ENCODE data around the gene ATCAY. TPM values are rescaled to one million over a fixed set of nuclear protein-coding genes. Genes with fewer than 3 reads are reported as not detected.
"Not testable (repeated sequence)": the region's sequence is repeated elsewhere in the genome, so short reads cannot be mapped to it uniquely, and the experiment has no call there.

The ATCAY gene
- total RNA-seq, 1 experiment from 2014 or later: not detected

GRCh38 chr19:3950871-3951861 lies 70.7 kb downstream of the ATCAY start:
- no peaks in the 10 kb centered on the region for H3K27me3 ChIP-seq
- H3K36me3 ChIP-seq: no peaks in the 10 kb centered on the region
- H3K9me3 ChIP-seq: no peaks in the 10 kb centered on the region
- no peak overlapping the region for H3K4me3 ChIP-seq
- no peak for DNase-seq

DNA sequence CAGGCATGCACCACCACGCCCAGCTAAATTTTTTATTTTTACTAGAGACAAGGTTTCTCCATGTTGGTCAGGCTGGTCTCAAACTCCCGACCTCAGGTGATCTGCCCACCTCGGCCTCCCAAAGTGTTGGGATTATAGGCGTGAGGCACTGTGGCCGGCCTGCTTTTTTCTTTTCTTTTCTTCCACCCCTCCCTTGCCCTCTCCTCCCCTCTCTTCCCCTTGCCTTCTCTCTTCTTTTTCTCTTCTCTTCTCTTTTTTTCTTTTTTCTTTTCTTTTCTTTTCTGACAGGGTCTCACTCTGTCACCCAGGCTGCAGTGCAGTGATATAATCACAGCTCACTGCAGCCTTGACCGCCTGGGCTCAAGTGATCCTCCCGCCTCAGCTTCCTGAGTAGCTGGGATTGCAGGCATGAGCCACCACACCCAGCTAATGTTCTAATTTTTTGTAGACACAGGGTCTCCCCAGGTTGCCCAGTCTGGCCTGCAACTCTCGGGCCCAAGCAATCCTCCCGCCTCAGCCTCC lies 72.3 kb downstream of the ATCAY start:
- H3K4me3 ChIP-seq, DNase-seq, H3K36me3 ChIP-seq, H3K27me3 ChIP-seq, H3K9me3 ChIP-seq: not testable (repeated sequence)

- Histone ChIP-seq H3K27me3 (no peaks in the 10 kb centered on the region), H3K36me3 (peaks cover 8% of the 10 kb centered on the region), H3K4me3 (no peak overlapping the region), H3K9me3 (no peaks in the 10 kb centered on the region)
- DNase-seq: no peak
Observed at GRCh38 chr19:3954107-3954506, 73.6 kb downstream of the ATCAY start.

- peaks cover 13% of the 10 kb centered on the region for H3K36me3 ChIP-seq
- not testable (repeated sequence) for DNase-seq, H3K4me3 ChIP-seq, H3K9me3 ChIP-seq, H3K27me3 ChIP-seq
Observed at GRCh38 chr19:3955276-3955675, 74.8 kb downstream of the ATCAY start.

DNA sequence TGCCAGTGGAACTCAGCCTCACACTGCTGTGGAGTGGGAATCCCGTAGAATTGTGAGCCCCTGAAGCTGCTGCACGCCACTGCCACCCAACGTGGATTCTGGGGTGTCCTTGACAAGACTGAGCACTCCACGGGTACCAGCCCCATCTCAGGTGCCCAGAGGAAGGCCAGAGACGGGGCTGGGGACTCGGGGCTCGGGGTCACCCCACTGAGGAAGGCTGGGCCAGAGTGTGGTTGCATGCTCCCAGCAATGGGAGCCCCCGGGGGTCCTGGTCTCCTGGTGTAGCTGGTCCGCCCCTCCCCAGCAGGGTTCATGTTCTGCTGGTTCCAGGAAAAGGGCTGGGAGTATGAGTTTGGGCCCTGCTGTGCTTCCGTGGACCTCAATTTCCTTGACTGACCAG lies 75.2 kb downstream of the ATCAY start:
- H3K36me3 ChIP-seq: peaks cover 13% of the 10 kb centered on the region
- DNase-seq: no peak

DNA sequence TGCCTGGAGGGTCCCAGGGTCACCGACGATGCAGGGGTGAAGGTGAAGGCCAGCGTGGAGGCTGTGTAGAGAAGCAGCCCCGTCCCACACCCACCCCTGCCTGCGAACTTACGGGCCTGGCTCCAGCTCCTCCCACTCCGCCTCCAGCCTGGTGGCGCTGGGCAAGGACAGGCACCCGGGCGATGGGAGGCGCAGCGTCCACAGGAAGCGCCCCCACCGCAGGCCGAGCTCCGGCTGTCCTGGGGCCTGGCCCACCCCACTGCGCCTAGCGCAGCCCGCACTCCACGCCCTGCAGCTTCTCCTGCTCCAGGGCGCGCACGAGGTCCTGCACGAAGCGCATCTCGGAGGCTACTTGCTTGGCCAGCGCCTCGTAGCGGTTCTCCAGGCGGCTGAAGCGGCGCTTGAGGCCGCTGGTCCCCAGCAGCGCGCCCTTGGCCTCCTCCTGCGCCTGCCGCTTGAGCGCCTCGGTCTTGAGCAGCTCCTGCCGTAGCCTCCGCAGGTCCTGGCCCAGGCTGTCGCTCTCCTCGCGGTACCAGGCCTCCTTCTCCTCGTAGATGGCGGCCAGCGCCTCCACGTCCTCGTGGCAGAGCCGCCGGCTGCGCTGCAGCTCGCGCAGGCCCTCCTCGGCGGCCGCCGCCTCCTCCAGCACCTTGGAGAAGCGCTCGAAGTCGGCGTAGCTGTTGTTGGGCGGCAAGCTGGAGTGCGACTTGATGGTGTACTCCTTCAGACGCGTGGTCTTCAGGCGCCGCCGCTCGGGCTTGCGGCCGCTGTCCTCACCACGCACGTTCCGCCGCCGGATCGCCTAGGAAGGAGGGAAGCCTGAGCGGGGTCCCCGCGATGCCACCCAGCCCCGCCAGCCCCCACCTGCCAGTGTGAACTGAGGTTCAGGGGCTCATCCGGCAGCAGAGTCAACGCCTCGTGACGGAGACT lies 78.6 kb downstream of the ATCAY start:
- Histone ChIP-seq H3K27me3 (no peaks in the 10 kb centered on the region), H3K9me3 (no peaks in the 10 kb centered on the region), H3K4me3 (no peak overlapping the region), H3K36me3 (peaks cover 19% of the 10 kb centered on the region)
- no peak for DNase-seq

More for the DNA sequence above, 75.2 kb downstream of the ATCAY start:
- Histone ChIP-seq H3K9me3 (no peaks in the 10 kb centered on the region), H3K27me3 (no peaks in the 10 kb centered on the region), H3K4me3 (no peak overlapping the region)

DNA sequence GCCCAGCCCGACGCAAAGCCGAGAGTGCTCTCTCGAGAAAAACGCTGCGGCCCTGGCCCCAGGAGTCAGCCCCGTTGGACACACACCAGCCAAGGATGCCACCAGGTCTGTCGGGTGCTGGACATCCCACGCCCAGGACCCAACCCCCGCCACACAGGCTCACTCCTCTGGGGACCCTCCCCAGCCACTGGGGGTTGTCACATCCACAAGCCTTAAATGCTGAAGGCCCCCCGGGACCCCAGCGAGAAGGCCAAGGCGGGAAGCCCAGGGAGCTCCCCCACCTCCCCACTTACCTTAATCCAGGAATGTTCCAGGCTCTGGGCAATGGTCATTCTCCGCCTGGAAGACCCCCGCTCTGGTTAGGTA lies 79.3 kb downstream of the ATCAY start:
- Histone ChIP-seq H3K9me3 (no peaks in the 10 kb centered on the region), H3K27me3 (no peaks in the 10 kb centered on the region), H3K4me3 (no peak overlapping the region), H3K36me3 (peaks cover 19% of the 10 kb centered on the region)
- no peak for DNase-seq

- no peak for DNase-seq
- H3K36me3 ChIP-seq: peaks cover 29% of the 10 kb centered on the region
- no peaks in the 10 kb centered on the region for H3K27me3 ChIP-seq
- no peaks in the 10 kb centered on the region for H3K9me3 ChIP-seq
- no peak overlapping the region for H3K4me3 ChIP-seq
Observed at GRCh38 chr19:3961007-3961406, 80.5 kb downstream of the ATCAY start.

- Histone ChIP-seq H3K36me3 (peaks cover 41% of the 10 kb centered on the region), H3K27me3 (no peaks in the 10 kb centered on the region), H3K9me3 (no peaks in the 10 kb centered on the region), H3K4me3 (no peak overlapping the region)
- DNase-seq: no peak
Observed at GRCh38 chr19:3963458-3964255, 83.2 kb downstream of the ATCAY start.

GRCh38 chr19:3964256-3965194 lies 84.0 kb downstream of the ATCAY start:
- Histone ChIP-seq H3K36me3 (peaks cover 45% of the 10 kb centered on the region), H3K4me3 (no peak overlapping the region), H3K9me3 (no peaks in the 10 kb centered on the region), H3K27me3 (no peaks in the 10 kb centered on the region)
- no peak for DNase-seq

DNA sequence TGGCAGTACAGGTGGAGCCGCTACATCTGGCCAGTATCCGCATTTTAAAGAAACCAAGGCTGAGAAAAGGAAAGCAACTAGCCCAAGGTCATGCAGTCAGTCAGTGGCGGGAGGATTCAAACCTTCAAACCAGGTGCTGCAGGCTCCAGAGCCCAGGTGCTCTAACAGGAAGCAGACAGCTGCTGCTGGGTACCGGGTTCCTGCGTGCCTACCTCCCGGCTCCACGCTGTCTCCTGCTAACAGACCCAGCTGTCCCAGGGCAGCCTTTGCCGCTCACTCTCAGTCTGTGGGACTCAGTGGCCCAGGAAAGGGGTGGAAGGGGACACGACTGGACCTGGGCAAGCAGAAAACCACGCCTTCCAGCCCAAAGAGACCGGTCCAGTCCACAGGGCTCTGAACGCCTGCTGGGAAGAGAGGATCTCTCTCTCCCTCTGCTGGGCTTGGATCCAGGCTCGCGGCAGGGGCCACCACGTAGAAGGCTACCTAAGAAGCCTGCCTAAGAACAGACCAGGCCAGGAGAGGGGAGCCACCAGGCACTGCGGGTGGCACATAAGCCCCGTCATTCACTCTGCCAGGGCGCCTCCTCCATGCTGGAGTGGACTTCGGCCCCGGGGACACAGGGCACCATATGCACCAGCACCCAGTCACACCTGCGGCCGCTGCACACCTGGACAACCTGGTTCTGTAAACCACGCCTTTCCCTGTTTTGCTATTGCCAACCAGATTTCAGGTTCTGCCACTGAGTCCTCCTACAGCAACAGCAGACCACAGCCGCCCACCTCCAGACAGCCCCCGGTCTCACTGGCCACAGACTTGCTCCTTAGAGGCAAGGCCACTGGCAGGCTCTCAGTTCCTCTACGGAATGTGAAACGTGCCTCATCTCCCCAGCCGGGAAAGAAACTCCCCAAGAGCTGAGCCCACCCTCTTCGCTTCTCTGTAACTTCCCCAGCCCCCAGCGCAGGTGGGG lies 85.8 kb downstream of the ATCAY start:
- H3K36me3 ChIP-seq: peaks cover 40% of the 10 kb centered on the region
- no peaks in the 10 kb centered on the region for H3K9me3 ChIP-seq
- H3K4me3 ChIP-seq: no peak overlapping the region
- H3K27me3 ChIP-seq: no peaks in the 10 kb centered on the region
- no peak for DNase-seq

DNA sequence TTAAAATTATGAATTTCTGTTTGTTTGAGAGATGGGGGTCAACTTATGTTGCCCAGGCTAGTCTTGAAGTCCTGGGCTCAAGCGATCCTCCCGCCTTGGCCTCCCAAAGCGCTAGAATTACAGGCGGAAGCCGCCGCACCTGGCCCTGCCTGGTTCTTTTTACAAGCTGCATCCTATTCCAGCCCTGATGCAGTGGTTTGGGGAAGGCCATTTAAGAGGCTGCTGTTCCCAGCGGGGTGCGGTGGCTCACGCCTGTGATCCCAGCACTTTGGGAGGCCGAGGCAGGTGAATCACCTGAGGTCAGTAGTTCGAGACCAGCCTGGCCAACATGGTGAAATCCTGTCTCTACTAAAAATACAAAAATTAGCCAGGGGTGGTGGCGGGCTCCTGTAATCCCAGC lies 87.5 kb downstream of the ATCAY start:
- H3K9me3 ChIP-seq, H3K27me3 ChIP-seq, H3K4me3 ChIP-seq, DNase-seq: not testable (repeated sequence)
- H3K36me3 ChIP-seq: peaks cover 34% of the 10 kb centered on the region

DNA sequence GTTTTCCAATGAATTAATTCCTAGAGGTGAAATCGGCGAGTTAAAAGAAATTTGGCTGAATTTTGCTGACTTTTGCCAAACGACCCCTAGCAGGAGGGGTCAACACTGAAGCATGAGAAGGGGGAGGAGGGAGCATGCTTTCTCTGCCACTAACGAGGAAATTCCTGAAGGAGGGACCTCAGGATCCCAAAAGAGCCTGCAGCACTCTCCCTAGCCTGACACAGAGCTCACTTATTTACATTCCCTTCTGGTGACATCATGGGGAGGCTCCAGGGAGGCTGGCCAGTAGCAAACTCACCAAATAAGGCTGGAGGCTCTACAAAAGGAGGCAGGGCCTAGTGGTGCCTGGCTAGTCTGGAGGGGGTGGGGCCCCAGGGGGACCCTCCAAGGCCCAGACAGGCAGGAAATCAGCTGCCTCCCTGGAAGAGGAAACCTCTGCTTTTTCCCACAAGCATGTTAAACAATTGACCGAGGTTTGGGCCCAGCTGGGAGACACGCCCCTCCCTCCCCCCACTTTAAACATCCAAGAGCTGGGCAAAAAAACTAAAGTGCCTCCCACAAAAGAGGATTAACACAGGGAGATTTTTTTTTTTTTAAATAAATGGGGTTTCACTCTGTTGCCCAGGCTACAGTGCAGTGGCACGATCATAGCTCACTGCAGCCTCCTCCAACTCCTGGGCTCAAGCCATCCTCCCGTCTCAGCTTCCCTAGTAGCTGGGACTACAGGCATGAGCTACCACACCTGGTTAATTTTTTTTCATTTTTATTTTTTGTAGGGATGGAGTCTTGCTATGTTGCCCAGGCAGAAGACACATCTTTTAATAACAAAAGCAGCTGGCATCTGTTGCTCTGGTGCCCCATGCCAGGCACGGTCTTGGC lies 88.3 kb downstream of the ATCAY start:
- H3K27me3 ChIP-seq: no peaks in the 10 kb centered on the region
- H3K4me3 ChIP-seq: peak overlapping the region; percentile 87
- peaks cover 34% of the 10 kb centered on the region for H3K36me3 ChIP-seq
- peak; percentile 92 for DNase-seq
- no peaks in the 10 kb centered on the region for H3K9me3 ChIP-seq
